H9 (cell line): ENCODE measurements around the gene MAN1B1. TPM values are rescaled to one million over a fixed set of nuclear protein-coding genes. Genes with fewer than 3 reads are reported as not detected.

Experiments used
- DNase-seq: peaks from one replicate; pipeline ENCODE4 v3.0.0-alpha.2; 2017
- H2AFZ ChIP-seq: one replicate; pipeline ENCODE4 v1.6.1; 2013; ENCODE audit warnings: mild to moderate bottlenecking, low read length, control low read depth, moderate library complexity
- H2AK5ac ChIP-seq: 2 replicates; pipeline ENCODE4 v1.6.1; 2013; ENCODE audit warnings: low read length, control low read depth, mixed read lengths; ENCODE audit not compliant: insufficient read length
- H2BK120ac ChIP-seq: one replicate; pipeline ENCODE4 v1.6.1; 2013; ENCODE audit warnings: low read depth, mild to moderate bottlenecking, low read length, control low read depth, inconsistent platforms; ENCODE audit not compliant: poor library complexity, severe bottlenecking
- H2BK12ac ChIP-seq: 2 replicates; pipeline ENCODE4 v1.6.1; 2013; ENCODE audit warnings: low read length, control low read depth, mixed read lengths, low read depth; ENCODE audit not compliant: insufficient read length
- H2BK15ac ChIP-seq: 2 replicates; pipeline ENCODE4 v1.6.1; 2013; ENCODE audit warnings: low read depth, low read length, control low read depth
- H2BK20ac ChIP-seq: one replicate; pipeline ENCODE4 v1.6.1; 2013; ENCODE audit warnings: low read depth, mild to moderate bottlenecking, low read length, control low read depth, inconsistent platforms; ENCODE audit not compliant: poor library complexity, severe bottlenecking
- H2BK5ac ChIP-seq: 2 replicates; pipeline ENCODE4 v1.6.1; 2013; ENCODE audit warnings: low read length, control low read depth, mixed read lengths; ENCODE audit not compliant: insufficient read length
- H3K14ac ChIP-seq: 2 replicates; pipeline ENCODE4 v1.6.1; 2013; ENCODE audit warnings: low read length, control low read depth; ENCODE audit not compliant: insufficient read depth
- H3K18ac ChIP-seq: 2 replicates; pipeline ENCODE4 v1.6.1; 2013; ENCODE audit warnings: low read depth, mild to moderate bottlenecking, mixed read lengths, low read length, control low read depth; ENCODE audit not compliant: insufficient read length
- H3K23ac ChIP-seq: 2 replicates; pipeline ENCODE4 v1.6.1; 2013; ENCODE audit warnings: low read length, control low read depth, mixed read lengths, low read depth; ENCODE audit not compliant: insufficient read length
- H3K23me2 ChIP-seq: 2 replicates; pipeline ENCODE4 v1.6.1; 2013; ENCODE audit warnings: low read depth, mild to moderate bottlenecking, mixed read lengths, low read length, control low read depth; ENCODE audit not compliant: insufficient read length, poor library complexity, severe bottlenecking
- H3K27ac ChIP-seq: 2 replicates; pipeline ENCODE4 v1.5.1; 2013; ENCODE audit warnings: low read length, control low read depth, mixed read lengths, low read depth; ENCODE audit not compliant: insufficient read length
- H3K27me3 ChIP-seq: 2 replicates; pipeline ENCODE4 v1.6.1; 2013; ENCODE audit warnings: low read length, control low read depth, inconsistent platforms; ENCODE audit not compliant: insufficient read depth
- H3K4ac ChIP-seq: 2 replicates; pipeline ENCODE4 v1.6.1; 2013; ENCODE audit warnings: low read depth, mild to moderate bottlenecking, control low read depth, inconsistent platforms, low read length, moderate library complexity
- H3K4me1 ChIP-seq: 2 replicates; pipeline ENCODE4 v1.6.1; 2013; ENCODE audit warnings: low read length, control low read depth, inconsistent platforms; ENCODE audit not compliant: insufficient read depth
- H3K4me2 ChIP-seq: 2 replicates; pipeline ENCODE4 v1.6.1; 2013; ENCODE audit warnings: low read length, control low read depth, mixed read lengths; ENCODE audit not compliant: insufficient read length, insufficient read depth
- H3K56ac ChIP-seq: 2 replicates; pipeline ENCODE4 v1.6.1; 2013; ENCODE audit warnings: low read depth, mild to moderate bottlenecking, mixed read lengths, low read length, control low read depth; ENCODE audit not compliant: insufficient read length
- H3K79me1 ChIP-seq: 2 replicates; pipeline ENCODE4 v1.6.1; 2013; ENCODE audit warnings: low read depth, mild to moderate bottlenecking, moderate library complexity, low read length, control low read depth, inconsistent platforms; ENCODE audit not compliant: insufficient read depth, poor library complexity, severe bottlenecking
- H3K79me2 ChIP-seq: 2 replicates; pipeline ENCODE4 v1.6.1; 2013; ENCODE audit warnings: low read length, control low read depth, inconsistent platforms; ENCODE audit not compliant: insufficient read depth
- H3K9ac ChIP-seq: 2 replicates; pipeline ENCODE4 v1.6.1; 2013; ENCODE audit warnings: low read length, control low read depth, mixed read lengths; ENCODE audit not compliant: insufficient read length; ENCODE audit errors: extremely low read depth
- H3K9me3 ChIP-seq: one replicate; pipeline ENCODE4 v1.6.1; 2013; ENCODE audit warnings: low read depth, low read length, inconsistent platforms; ENCODE audit not compliant: control insufficient read depth
- H3T11ph ChIP-seq: one replicate; pipeline ENCODE4 v1.6.1; 2013; ENCODE audit warnings: mild to moderate bottlenecking, low read length, control low read depth, inconsistent platforms
- H4K20me1 ChIP-seq: one replicate; pipeline ENCODE4 v1.6.1; 2013; ENCODE audit not compliant: control insufficient read depth, insufficient read length, insufficient read depth
- H4K5ac ChIP-seq: 2 replicates; pipeline ENCODE4 v1.6.1; 2013; ENCODE audit warnings: low read depth, mild to moderate bottlenecking, mixed read lengths, low read length, control low read depth; ENCODE audit not compliant: insufficient read length
- H4K8ac ChIP-seq: replicated peaks from 2 replicates; pipeline ENCODE4 v1.6.1; 2013; ENCODE audit warnings: low read length, control low read depth, mixed read lengths, low read depth; ENCODE audit not compliant: insufficient read length
- H4K91ac ChIP-seq: 2 replicates; pipeline ENCODE4 v1.6.1; 2013; ENCODE audit warnings: low read depth, mild to moderate bottlenecking, moderate library complexity, mixed read lengths, low read length, control low read depth; ENCODE audit not compliant: insufficient read length
- H3K27ac Mint-ChIP-seq, 3 experiments: 2 replicates in 2 of 3; 3 replicates in 1 of 3; pipeline ENCODE4 v1.8.0; 2020 to 2021; ENCODE audit warnings: mixed read lengths in 3 of 3, mild to moderate bottlenecking in 1 of 3, moderate library complexity in 1 of 3
- H3K27me3 Mint-ChIP-seq: 2 replicates; pipeline ENCODE4 v1.8.0; 2021; ENCODE audit warnings: low read depth, mild to moderate bottlenecking, moderate library complexity, mixed read lengths
- H3K36me3 Mint-ChIP-seq, 3 experiments: 2 replicates in 2 of 3; 3 replicates in 1 of 3; pipeline ENCODE4 v1.8.0; 2020 to 2021; ENCODE audit warnings: low read depth in 3 of 3, mixed read lengths in 3 of 3; ENCODE audit not compliant: insufficient read depth in 1 of 3
- H3K4me1 Mint-ChIP-seq, 2 experiments: 2 replicates each; pipeline ENCODE4 v1.8.0; 2020; ENCODE audit warnings: mixed read lengths in 2 of 2
- H3K4me3 Mint-ChIP-seq, 2 experiments: 2 replicates in 1 of 2; 3 replicates in 1 of 2; pipeline ENCODE4 v1.8.0; 2020 to 2021; ENCODE audit warnings: mild to moderate bottlenecking in 2 of 2, mixed read lengths in 2 of 2, moderate library complexity in 1 of 2
- H3K9me3 Mint-ChIP-seq, 2 experiments: 2 replicates in 1 of 2; 3 replicates in 1 of 2; pipeline ENCODE4 v1.8.0; 2020; ENCODE audit warnings: mild to moderate bottlenecking in 2 of 2, mixed read lengths in 2 of 2, moderate library complexity in 1 of 2
- WGBS: extraction: QIAGEN DNeasy Blood & Tissue Kit; methylation state at CpG from one replicate; pipeline ENCODE4 v1.1.7; 2013; ENCODE audit warnings: missing lambda C conversion rate, low lambda C conversion rate, mixed read lengths; ENCODE audit not compliant: insufficient read length; ENCODE audit errors: extremely low coverage; 5-methylcytosine and 5-hydroxymethylcytosine counted together
- total RNA-seq: library from RNA; stranded (reverse); gene quantifications from 2 replicates; pipeline ENCODE4 v1.2.1, GENCODE V29; 2021
- TF ChIP-seq, protein P1 (sequence below): fragments of 200-600 bp; sonication (generic); conservative IDR thresholded peaks from 3 replicates; pipeline ENCODE4 v1.8.0; 2021; ENCODE audit warnings: antibody characterized with exemption, mild to moderate bottlenecking

Gene MAN1B1
- total RNA-seq, 1 experiment from 2014 or later = 34.9 TPM

DNA sequence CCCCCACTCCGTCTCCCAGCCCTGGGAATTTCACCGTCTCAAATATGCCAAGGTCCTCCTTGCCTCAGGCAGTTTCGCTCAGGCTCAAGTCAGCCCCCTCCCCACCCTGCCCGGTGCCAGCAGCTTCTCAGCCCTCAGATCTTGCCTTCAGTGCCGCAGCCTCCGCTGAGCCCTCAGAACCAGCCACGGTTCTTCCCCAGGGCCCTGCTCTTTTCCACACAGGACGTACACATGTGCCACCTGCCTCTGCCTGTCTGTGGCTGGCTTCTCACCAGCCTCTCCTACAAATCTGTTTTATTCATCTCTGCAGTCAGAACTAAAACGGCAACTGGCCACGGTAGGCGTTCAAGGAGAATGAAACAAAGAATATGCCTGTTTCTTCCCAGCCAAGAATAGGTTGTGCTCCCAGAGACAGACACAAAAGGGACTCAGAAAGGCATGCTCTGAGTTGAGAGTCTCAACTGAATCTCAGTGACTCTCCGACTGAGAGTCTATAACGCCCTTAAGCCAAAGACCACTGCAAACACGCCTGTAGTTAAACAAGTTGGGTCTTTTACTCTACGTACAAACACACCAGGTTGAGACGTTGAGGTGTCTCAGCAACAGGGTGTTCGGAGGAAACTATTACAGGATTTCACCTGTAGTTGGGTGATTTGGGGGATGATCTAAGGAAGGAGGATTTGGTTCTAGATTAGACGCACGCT is 41.5 kb downstream of the MAN1B1 start:
- Histone ChIP-seq H3K23me2 (peaks cover 4% of the 10 kb centered on the region), H3K4ac (no peak overlapping the region), H3K4me2 (peak overlapping the region; percentile 71), H3K27me3 (no peaks in the 10 kb centered on the region), H3T11ph (no peak overlapping the region), H3K79me1 (no peaks in the 10 kb centered on the region), H3K14ac (no peak overlapping the region), H2BK120ac (no peak overlapping the region), H2BK5ac (no peak overlapping the region), H3K27ac (no peak overlapping the region), H2BK12ac (no peak overlapping the region), H2BK15ac (no peak overlapping the region), H4K20me1 (no peaks in the 10 kb centered on the region), H3K79me2 (no peaks in the 10 kb centered on the region), H2AFZ (no peak overlapping the region), H3K23ac (no peak overlapping the region), H2BK20ac (no peak overlapping the region), H3K56ac (no peak overlapping the region), H3K4me1 (no peaks in the 10 kb centered on the region), H3K9ac (no peak overlapping the region), H3K18ac (no peak overlapping the region), H4K8ac (no peak overlapping the region), H4K5ac (no peak overlapping the region), H3K9me3 (no peaks in the 10 kb centered on the region), H2AK5ac (no peak overlapping the region), H4K91ac (no peak overlapping the region)
- H3K27me3 Mint-ChIP-seq = peaks cover 34% of the 10 kb centered on the region
- no peaks in the 10 kb centered on the region for H3K9me3 Mint-ChIP-seq
- no peak overlapping the region for H3K27ac Mint-ChIP-seq
- no CpG with 5 or more reads among the region's 19 CpGs for WGBS
- peak overlapping the region; percentile 76 to 81 for H3K4me3 Mint-ChIP-seq
- H3K4me1 Mint-ChIP-seq = peaks cover 14 to 17% of the 10 kb centered on the region in 2 experiments
- no peak for DNase-seq
- TF ChIP-seq, protein P1, sequence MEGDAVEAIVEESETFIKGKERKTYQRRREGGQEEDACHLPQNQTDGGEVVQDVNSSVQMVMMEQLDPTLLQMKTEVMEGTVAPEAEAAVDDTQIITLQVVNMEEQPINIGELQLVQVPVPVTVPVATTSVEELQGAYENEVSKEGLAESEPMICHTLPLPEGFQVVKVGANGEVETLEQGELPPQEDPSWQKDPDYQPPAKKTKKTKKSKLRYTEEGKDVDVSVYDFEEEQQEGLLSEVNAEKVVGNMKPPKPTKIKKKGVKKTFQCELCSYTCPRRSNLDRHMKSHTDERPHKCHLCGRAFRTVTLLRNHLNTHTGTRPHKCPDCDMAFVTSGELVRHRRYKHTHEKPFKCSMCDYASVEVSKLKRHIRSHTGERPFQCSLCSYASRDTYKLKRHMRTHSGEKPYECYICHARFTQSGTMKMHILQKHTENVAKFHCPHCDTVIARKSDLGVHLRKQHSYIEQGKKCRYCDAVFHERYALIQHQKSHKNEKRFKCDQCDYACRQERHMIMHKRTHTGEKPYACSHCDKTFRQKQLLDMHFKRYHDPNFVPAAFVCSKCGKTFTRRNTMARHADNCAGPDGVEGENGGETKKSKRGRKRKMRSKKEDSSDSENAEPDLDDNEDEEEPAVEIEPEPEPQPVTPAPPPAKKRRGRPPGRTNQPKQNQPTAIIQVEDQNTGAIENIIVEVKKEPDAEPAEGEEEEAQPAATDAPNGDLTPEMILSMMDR = no peak
- H3K36me3 Mint-ChIP-seq = no peaks in the 10 kb centered on the region; a peak in 1 of 7 replicates
